ENCODE measurements around the gene DYSF. TPM values are rescaled to one million over a fixed set of nuclear protein-coding genes. Genes with fewer than 3 reads are reported as not detected.

DYSF gene
- total and polyA plus RNA-seq, 2 donors, result 5.8 to 9.2 TPM

DNA sequence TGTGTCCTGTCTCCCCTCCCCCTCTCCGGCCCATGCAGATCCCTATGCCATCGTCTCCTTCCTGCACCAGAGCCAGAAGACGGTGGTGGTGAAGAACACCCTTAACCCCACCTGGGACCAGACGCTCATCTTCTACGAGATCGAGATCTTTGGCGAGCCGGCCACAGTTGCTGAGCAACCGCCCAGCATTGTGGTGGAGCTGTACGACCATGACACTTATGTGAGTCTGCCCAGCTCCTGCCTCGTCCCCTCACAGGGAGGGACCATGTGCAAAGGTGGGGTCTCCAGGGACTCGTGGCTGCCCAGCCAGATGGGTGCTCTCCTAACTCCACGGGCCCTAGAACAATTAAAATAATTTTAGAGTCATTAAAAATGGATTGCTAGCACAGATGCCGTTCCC, 145.2 kb downstream of the DYSF start:
- no peak for DNase-seq (ENCODE audit: low read depth in 6 of 9, low spot score in 9 of 9)
- no peak overlapping the region for H3K4me3 ChIP-seq (ENCODE audit: low read length in 2 of 2)
- no peaks in the 10 kb centered on the region for H3K27me3 ChIP-seq (ENCODE audit: control insufficient read depth in 2 of 2, insufficient read depth in 1 of 2, low read length in 1 of 2)
- 94% methylated on average over 14 of the region's 14 CpGs for WGBS
- no peak overlapping the region for H3K27ac ChIP-seq (ENCODE audit: low read depth in 1 of 2, low read length in 1 of 2)
- H3K4me1 ChIP-seq (ENCODE audit: control insufficient read depth in 2 of 2, insufficient read depth in 2 of 2, low read length in 2 of 2), result peaks cover 0 to 12% of the 10 kb centered on the region in 2 donors
- H3K9me3 ChIP-seq (ENCODE audit: control insufficient read depth in 2 of 2, insufficient read depth in 1 of 2, low read length in 1 of 2), result no peaks in the 10 kb centered on the region
- H3K36me3 ChIP-seq (ENCODE audit: control insufficient read depth in 2 of 2, insufficient read depth in 2 of 2, low read length in 1 of 2), result no peaks in the 10 kb centered on the region

DNA sequence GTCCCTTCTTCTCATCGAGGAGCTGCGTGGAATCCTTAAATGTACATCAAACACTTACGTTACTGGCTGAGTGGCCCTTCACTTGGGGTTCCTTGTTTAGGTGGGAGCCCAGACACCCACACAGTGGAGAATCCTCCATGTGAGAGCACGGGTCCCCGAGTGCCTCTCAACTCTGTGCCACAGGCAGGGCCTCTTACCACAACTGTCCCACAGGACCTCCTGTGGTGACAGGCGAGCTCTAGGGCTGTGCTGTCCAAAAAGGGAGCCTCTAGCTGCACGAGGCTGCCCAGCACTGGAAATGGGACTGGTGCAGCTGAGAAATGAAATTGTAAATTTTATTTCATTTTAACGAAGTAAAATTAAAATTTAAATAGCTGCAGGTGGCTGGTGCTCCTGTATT, 145.7 kb downstream of the DYSF start:
- no peak overlapping the region for H3K4me3 ChIP-seq (ENCODE audit: low read length in 2 of 2)
- no peak overlapping the region for H3K27ac ChIP-seq (ENCODE audit: low read depth in 1 of 2, low read length in 1 of 2)
- peaks cover 0 to under 1% of the 10 kb centered on the region in 2 donors for H3K27me3 ChIP-seq (ENCODE audit: control insufficient read depth in 2 of 2, insufficient read depth in 1 of 2, low read length in 1 of 2)
- no peaks in the 10 kb centered on the region for H3K9me3 ChIP-seq (ENCODE audit: control insufficient read depth in 2 of 2, insufficient read depth in 1 of 2, low read length in 1 of 2)
- 74% methylated on average over 8 of the region's 8 CpGs for WGBS
- H3K36me3 ChIP-seq (ENCODE audit: control insufficient read depth in 2 of 2, insufficient read depth in 2 of 2, low read length in 1 of 2), result no peaks in the 10 kb centered on the region
- DNase-seq (ENCODE audit: low read depth in 6 of 9, low spot score in 9 of 9), result no peak
- peaks cover 0 to 12% of the 10 kb centered on the region in 2 donors for H3K4me1 ChIP-seq (ENCODE audit: control insufficient read depth in 2 of 2, insufficient read depth in 2 of 2, low read length in 2 of 2)

DNA sequence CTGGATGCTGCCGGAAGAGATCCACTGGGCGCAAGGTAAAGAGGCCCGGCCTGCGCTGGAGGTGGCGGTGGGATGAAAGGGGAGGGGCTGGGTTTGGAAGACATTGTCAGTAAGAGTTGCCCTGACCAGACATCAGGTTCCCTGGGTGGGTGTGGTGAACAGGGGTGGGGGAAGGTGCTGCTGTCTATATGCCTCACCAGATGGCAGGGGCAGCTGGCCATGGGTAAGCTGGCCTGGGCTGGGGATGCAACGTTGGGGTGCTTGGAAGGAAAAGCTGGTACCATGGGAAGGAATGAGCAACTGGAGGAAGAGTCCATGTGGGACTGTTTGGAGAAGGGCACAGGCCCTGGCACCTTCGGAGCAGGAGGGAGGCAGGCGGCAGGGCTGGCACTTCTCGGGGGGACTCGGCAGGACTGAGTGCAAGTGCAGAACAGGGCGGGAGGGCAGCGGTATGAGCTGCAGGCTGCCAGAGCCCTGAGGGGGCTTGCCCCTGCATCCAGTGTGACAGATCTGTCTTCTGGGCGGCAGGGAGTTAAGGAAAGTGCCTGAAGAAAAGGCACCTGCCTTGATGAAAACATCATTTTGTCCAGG, 146.4 kb downstream of the DYSF start:
- H3K9me3 ChIP-seq (ENCODE audit: control insufficient read depth in 2 of 2, insufficient read depth in 1 of 2, low read length in 1 of 2), result no peaks in the 10 kb centered on the region
- 93% methylated on average over 13 of the region's 13 CpGs for WGBS
- no peaks in the 10 kb centered on the region for H3K36me3 ChIP-seq (ENCODE audit: control insufficient read depth in 2 of 2, insufficient read depth in 2 of 2, low read length in 1 of 2)

DNA sequence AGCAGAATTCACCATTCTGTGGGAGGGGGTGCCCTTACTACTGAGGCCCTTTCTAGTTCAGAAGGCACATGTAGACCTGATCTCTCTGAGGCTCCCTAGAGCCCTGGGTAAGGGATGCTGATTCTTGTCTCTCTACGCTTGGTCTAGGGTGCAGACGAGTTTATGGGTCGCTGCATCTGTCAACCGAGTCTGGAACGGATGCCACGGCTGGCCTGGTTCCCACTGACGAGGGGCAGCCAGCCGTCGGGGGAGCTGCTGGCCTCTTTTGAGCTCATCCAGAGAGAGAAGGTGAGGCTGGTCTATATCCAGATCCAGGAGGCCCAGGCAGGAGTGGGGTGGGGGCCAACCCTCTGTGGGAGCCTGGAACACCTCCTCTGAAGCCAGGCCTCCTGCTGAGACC, 147.2 kb downstream of the DYSF start:
- Histone ChIP-seq H3K36me3 (ENCODE audit: control insufficient read depth in 2 of 2, insufficient read depth in 2 of 2, low read length in 1 of 2) (no peaks in the 10 kb centered on the region), H3K4me3 (ENCODE audit: low read length in 2 of 2) (no peak overlapping the region), H3K9me3 (ENCODE audit: control insufficient read depth in 2 of 2, insufficient read depth in 1 of 2, low read length in 1 of 2) (no peaks in the 10 kb centered on the region), H3K4me1 (ENCODE audit: control insufficient read depth in 2 of 2, insufficient read depth in 2 of 2, low read length in 2 of 2) (peaks cover 0 to 11% of the 10 kb centered on the region in 2 donors), H3K27me3 (ENCODE audit: control insufficient read depth in 2 of 2, insufficient read depth in 1 of 2, low read length in 1 of 2) (peaks cover 0 to 2% of the 10 kb centered on the region in 2 donors), H3K27ac (ENCODE audit: low read depth in 1 of 2, low read length in 1 of 2) (no peak overlapping the region)
- no peak for DNase-seq (ENCODE audit: low read depth in 6 of 9, low spot score in 9 of 9)
- WGBS, result 95% methylated on average over 9 of the region's 9 CpGs

More for the DNA sequence above, 146.4 kb downstream of the DYSF start:
- DNase-seq (ENCODE audit: low read depth in 6 of 9, low spot score in 9 of 9), result no peak
- Histone ChIP-seq H3K27me3 (ENCODE audit: control insufficient read depth in 2 of 2, insufficient read depth in 1 of 2, low read length in 1 of 2) (peaks cover 0 to 2% of the 10 kb centered on the region in 2 donors), H3K4me1 (ENCODE audit: control insufficient read depth in 2 of 2, insufficient read depth in 2 of 2, low read length in 2 of 2) (peaks cover 0 to 9% of the 10 kb centered on the region in 2 donors), H3K27ac (ENCODE audit: low read depth in 1 of 2, low read length in 1 of 2) (no peak overlapping the region), H3K4me3 (ENCODE audit: low read length in 2 of 2) (no peak overlapping the region)

DNA sequence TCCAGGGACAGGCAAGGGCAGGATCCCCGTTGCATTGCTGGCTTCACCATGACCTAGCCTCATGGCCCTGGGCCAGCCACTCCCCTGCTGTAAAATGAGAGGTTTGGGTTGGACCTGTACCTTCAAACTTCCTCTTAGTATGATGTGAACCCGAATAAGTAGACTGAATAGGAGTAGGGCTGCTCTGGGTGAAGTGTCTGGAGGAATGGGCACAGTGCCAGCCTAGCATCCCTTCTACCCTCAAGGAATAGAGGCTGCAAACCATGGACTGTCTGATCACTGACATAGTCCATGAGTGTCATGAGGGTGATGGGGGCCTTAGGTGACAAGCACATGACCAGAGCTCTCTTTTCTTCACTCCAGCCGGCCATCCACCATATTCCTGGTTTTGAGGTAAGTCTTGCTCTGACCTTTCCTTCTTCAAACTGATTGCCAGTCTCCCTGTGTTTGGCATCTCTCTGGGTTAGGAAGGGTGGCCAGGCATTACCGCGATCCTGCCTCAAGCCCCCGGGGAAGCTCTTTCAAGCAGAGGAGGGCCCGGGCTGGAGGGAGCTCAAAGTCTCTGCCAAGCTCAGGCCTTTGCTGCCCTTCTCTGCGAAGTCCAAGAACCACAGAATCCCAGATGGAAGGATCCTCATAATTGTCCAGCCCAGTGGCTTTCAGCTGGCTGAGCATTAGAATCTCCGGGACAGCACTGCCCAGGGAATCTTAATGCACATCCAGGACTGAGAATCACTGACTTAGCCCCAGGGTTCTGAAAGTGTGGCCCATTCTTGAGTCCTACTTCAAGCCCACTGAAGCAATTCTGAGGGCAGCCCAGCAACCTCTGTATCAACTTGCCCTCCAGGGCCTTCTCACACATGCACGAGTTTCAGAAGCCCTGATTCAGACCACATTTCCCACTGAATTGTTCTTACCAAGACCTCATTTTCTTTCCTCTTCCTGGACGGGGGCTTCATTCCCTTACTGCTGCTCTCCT, 148.1 kb downstream of the DYSF start:
- Histone ChIP-seq H3K4me1 (ENCODE audit: control insufficient read depth in 2 of 2, insufficient read depth in 2 of 2, low read length in 2 of 2) (peaks cover 0 to 7% of the 10 kb centered on the region in 2 donors), H3K9me3 (ENCODE audit: control insufficient read depth in 2 of 2, insufficient read depth in 1 of 2, low read length in 1 of 2) (no peaks in the 10 kb centered on the region), H3K4me3 (ENCODE audit: low read length in 2 of 2) (no peak overlapping the region), H3K36me3 (ENCODE audit: control insufficient read depth in 2 of 2, insufficient read depth in 2 of 2, low read length in 1 of 2) (no peaks in the 10 kb centered on the region), H3K27me3 (ENCODE audit: control insufficient read depth in 2 of 2, insufficient read depth in 1 of 2, low read length in 1 of 2) (peaks cover 0 to 2% of the 10 kb centered on the region in 2 donors), H3K27ac (ENCODE audit: low read depth in 1 of 2, low read length in 1 of 2) (no peak overlapping the region)
- WGBS, result 88% methylated on average over 11 of the region's 11 CpGs
- no peak for DNase-seq (ENCODE audit: low read depth in 6 of 9, low spot score in 9 of 9)

DNA sequence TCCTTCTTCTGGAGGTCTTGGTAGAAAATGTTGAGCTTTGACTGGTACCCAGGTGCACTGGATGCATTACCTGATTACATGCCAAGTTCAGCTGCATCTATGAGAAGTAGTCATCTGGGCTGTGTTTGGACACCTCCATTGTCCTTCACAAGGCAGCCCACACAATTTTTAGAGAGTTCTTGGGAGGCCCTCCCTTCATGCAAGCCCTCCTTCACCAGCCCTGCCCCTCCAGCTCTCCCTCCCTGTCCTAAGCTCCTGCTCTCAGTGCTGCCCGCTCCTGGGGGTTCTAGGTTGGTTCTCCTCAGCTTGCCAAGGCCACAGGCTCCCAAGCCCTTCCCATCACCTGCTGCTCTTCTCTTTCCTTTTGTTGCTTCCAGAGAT, 148.7 kb downstream of the DYSF start:
- H3K36me3 ChIP-seq (ENCODE audit: control insufficient read depth in 2 of 2, insufficient read depth in 2 of 2, low read length in 1 of 2), result no peaks in the 10 kb centered on the region
- H3K4me3 ChIP-seq (ENCODE audit: low read length in 2 of 2), result no peak overlapping the region
- 98% methylated on average over 1 of the region's 1 CpG for WGBS
- H3K4me1 ChIP-seq (ENCODE audit: control insufficient read depth in 2 of 2, insufficient read depth in 2 of 2, low read length in 2 of 2), result peaks cover 0 to 4% of the 10 kb centered on the region in 2 donors
- H3K27ac ChIP-seq (ENCODE audit: low read depth in 1 of 2, low read length in 1 of 2), result no peak overlapping the region
- H3K27me3 ChIP-seq (ENCODE audit: control insufficient read depth in 2 of 2, insufficient read depth in 1 of 2, low read length in 1 of 2), result peaks cover 0 to 2% of the 10 kb centered on the region in 2 donors
- DNase-seq (ENCODE audit: low read depth in 6 of 9, low spot score in 9 of 9), result no peak
- H3K9me3 ChIP-seq (ENCODE audit: control insufficient read depth in 2 of 2, insufficient read depth in 1 of 2, low read length in 1 of 2), result no peaks in the 10 kb centered on the region

DNA sequence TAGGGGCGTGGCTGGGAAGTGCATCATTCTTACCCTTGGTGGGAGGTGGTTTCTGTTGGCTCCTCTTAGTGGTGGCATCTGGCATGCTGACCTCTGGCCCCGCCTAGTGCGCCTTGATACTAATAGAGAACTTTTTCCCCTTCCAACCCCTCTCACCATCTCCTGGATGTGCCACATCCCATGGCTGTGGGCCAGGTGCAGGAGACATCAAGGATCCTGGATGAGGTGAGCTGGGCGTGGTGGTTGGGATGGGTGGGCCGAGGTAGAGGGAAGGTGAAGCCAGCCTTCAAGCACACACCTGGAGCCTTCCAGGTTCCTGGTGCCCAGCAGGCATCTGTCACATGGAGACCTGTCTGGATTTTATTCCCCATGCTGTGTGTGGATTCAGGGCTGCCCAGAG, 149.2 kb downstream of the DYSF start:
- Histone ChIP-seq H3K27ac (ENCODE audit: low read depth in 1 of 2, low read length in 1 of 2) (no peak overlapping the region), H3K9me3 (ENCODE audit: control insufficient read depth in 2 of 2, insufficient read depth in 1 of 2, low read length in 1 of 2) (no peaks in the 10 kb centered on the region), H3K4me1 (ENCODE audit: control insufficient read depth in 2 of 2, insufficient read depth in 2 of 2, low read length in 2 of 2) (peaks cover 0 to 4% of the 10 kb centered on the region in 2 donors), H3K4me3 (ENCODE audit: low read length in 2 of 2) (no peak overlapping the region), H3K27me3 (ENCODE audit: control insufficient read depth in 2 of 2, insufficient read depth in 1 of 2, low read length in 1 of 2) (peaks cover 0 to 2% of the 10 kb centered on the region in 2 donors), H3K36me3 (ENCODE audit: control insufficient read depth in 2 of 2, insufficient read depth in 2 of 2, low read length in 1 of 2) (no peaks in the 10 kb centered on the region)
- no peak for DNase-seq (ENCODE audit: low read depth in 6 of 9, low spot score in 9 of 9)
- 75% methylated on average over 5 of the region's 5 CpGs for WGBS

DNA sequence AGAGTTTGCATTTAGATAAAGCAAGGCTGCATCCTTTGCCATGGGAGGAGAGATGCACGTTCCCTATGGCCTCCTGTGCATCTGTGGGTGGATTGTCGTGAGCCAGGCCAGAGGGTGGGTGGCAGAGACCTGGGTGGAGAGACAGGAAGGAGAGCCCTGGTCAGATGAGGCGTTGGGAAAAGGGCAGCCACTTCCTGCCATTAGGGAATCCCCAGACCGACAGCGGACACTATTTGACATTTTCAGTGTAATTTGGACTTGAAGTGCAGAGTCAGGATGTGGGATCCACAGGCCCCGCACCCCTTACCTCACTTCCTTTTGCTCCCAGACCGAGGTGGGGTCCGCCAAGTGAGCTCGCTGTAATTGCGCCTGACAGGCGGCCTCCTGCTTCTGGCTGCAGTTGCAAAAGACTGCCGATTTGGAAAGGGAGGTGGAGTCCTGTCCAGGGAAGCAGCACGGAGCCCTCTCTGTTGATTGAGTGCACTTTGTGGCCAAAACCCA, 150.0 kb downstream of the DYSF start:
- Histone ChIP-seq H3K36me3 (ENCODE audit: control insufficient read depth in 2 of 2, insufficient read depth in 2 of 2, low read length in 1 of 2) (no peaks in the 10 kb centered on the region), H3K9me3 (ENCODE audit: control insufficient read depth in 2 of 2, insufficient read depth in 1 of 2, low read length in 1 of 2) (no peaks in the 10 kb centered on the region), H3K4me3 (ENCODE audit: low read length in 2 of 2) (no peak overlapping the region), H3K27ac (ENCODE audit: low read depth in 1 of 2, low read length in 1 of 2) (no peak overlapping the region), H3K4me1 (ENCODE audit: control insufficient read depth in 2 of 2, insufficient read depth in 2 of 2, low read length in 2 of 2) (peaks cover 0 to 4% of the 10 kb centered on the region in 2 donors), H3K27me3 (ENCODE audit: control insufficient read depth in 2 of 2, insufficient read depth in 1 of 2, low read length in 1 of 2) (peaks cover 0 to 2% of the 10 kb centered on the region in 2 donors)
- 36% methylated on average over 13 of the region's 13 CpGs for WGBS
- DNase-seq (ENCODE audit: low read depth in 6 of 9, low spot score in 9 of 9), result no peak
